NCI-H748 treated with DMSO at 0.1 percent for 48 hours (cell line): ENCODE results near the gene CSNK1G3.

Experiments used
- DNase-seq: peaks from one replicate; lab custom pipeline; 2025; lab: John Stamatoyannopoulos, UW

CSNK1G3 gene

DNA sequence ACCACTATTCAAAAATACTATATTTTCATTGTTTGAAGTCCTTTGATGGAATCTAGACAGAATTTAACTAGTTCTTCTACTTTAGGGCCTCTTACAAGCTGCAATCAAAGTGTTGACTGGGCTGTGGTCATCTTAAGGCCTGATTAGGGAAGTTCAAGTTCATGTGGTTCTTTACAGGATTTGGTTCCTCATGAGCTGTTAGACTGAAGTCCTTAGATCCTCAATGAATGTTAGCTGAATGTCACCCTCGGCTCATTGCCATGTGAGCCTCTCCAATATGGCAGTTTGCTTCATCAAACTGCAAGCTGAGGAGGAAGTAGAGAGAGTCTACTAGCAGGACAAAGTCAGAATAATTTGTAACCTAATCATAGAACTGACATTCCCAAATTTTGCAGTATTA lies 135.1 kb downstream of the CSNK1G3 start:
- DNase-seq = no peak

DNA sequence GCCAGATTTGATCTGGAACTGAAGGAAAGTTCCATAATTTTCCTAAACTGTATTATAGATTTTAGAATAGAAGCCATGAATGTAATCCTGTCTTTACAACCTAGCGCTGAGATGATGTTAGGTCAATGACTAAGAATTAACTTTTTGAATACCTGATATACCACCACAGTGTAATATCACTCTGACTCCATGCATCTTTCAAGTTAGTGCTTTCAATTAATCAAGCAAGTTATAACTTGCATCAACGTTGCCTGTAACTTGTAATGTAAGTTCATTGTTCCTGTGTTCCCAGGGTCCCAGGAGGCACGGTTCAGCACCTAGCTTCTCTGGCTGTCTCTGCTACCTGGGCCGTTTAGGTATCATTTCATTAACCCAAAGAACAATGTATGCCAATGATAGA lies 139.3 kb downstream of the CSNK1G3 start:
- DNase-seq = no peak

DNA sequence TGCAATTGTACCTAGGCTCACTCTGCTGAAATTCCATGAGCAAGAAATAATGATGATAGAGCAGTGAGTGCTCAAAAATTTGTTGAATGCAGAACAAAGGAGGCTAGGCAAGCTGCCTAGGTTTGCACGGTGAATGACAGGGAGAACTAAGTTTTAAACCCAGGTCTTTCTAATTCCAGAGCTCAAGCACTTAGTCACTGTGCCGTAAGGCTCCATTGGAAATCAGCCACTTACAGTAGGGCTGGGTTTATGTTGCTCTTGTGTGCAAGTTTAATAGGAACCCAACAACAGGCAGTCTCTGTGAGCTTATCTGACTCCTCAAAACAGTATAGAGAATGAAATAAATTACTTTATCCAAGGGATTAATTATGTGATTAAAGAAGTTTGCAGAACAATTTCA lies 147.0 kb downstream of the CSNK1G3 start:
- DNase-seq = no peak

DNA sequence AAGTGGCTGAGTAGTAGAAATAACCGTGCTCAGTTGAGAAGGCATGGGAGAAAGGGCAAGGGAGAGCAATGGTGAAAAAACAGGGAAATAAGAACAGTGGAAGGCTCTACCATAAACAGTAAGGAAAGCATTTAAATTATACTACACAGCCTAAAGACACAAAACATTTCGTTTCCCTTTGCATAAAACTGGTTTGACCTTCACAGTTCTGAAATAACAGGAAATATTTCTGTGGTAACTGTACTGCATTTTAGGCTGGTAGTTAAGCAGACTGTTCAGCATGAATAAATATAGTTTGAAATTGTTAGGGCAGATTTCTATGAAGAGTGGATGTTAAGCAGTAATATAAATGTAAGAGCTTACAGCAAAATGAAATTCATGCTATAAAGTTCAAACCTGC lies 147.5 kb downstream of the CSNK1G3 start:
- DNase-seq = no peak

DNA sequence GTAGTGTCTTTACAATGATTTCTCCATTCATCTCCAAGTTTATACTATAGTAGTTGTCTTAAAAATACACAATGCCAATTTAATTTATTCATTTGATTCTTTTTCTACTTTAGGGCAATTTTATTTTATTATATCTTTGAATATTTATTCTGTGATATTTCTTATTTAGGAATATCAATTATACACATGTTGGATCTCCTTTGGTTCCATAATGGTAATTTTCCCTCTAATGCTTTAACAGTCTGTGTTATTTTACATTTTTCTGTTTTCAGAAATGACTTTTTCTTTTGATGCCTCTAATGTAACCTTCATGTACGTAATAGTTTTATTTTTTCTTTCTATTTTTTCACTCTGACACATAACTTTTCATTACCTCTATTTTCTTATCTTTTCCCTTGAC lies 153.0 kb downstream of the CSNK1G3 start:
- no peak for DNase-seq

DNA sequence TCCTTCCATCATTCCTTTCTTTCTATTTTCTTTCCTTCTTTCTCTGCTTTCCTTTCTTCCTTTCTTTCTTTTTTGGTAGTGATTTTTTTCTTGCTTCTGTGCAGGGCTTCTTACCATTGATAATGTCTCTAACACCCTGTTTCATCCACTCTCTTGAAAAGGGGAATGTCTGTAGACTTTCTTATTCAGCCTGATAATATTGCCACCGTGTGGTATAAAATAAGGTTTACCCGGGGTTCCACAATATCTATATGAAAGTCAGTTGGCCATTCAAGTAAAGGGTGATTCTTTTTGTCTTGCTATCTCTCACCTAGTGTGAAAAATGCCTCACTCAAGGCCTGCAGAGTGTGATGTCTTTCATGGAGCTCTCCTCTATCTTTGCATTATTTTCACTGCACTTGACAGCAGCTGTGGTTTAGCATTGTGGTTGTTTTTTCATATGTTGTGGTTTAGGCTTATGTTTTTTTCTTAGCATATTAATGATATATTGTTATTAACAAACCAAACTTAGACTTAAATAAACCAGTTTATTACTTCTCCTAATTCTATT lies 153.9 kb downstream of the CSNK1G3 start:
- DNase-seq = no peak
